DOHH2 (cell line): ENCODE data around the gene SV2A.

Experiments
- EZH2phosphoT487 ChIP-seq: fragments of 200-600 bp; sonication (generic); IDR thresholded peaks from 2 replicates; pipeline ENCODE4 v1.6.1; 2017; ENCODE audit warnings: borderline replicate concordance, mild to moderate bottlenecking, antibody characterized with exemption, low read length, moderate library complexity, mixed read lengths
- TF ChIP-seq, protein P1 (sequence below): fragments of 200-600 bp; sonication (generic); IDR thresholded peaks from one replicate; pipeline ENCODE4 v1.5.1; 2014; ENCODE audit warnings: antibody characterized with exemption, mild to moderate bottlenecking, low read depth, low read length; ENCODE audit not compliant: poor library complexity, severe bottlenecking

DNA sequence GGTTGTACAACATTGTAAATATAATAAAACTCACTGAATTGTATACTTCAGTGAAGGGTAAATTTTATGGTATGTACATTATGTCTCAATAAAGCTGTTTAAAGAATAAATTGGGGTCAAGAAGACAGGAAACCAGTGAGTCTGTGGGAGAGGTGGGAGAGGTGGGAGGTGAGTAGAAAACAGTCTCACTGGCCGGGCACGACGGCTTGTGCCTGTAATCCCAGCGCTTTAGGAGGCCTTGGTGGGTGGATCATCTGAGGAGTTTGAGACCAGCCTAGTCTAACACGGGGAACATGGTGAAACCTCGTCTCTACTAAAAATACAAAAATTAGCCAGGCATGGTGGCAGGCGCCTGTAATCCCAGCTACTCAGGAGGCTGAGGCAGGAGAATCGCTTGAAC lies 14.8 kb upstream of the SV2A start:
- TF ChIP-seq, protein P1, sequence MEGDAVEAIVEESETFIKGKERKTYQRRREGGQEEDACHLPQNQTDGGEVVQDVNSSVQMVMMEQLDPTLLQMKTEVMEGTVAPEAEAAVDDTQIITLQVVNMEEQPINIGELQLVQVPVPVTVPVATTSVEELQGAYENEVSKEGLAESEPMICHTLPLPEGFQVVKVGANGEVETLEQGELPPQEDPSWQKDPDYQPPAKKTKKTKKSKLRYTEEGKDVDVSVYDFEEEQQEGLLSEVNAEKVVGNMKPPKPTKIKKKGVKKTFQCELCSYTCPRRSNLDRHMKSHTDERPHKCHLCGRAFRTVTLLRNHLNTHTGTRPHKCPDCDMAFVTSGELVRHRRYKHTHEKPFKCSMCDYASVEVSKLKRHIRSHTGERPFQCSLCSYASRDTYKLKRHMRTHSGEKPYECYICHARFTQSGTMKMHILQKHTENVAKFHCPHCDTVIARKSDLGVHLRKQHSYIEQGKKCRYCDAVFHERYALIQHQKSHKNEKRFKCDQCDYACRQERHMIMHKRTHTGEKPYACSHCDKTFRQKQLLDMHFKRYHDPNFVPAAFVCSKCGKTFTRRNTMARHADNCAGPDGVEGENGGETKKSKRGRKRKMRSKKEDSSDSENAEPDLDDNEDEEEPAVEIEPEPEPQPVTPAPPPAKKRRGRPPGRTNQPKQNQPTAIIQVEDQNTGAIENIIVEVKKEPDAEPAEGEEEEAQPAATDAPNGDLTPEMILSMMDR = no peak
- no peak for TF ChIP-seq EZH2phosphoT487
